ENCODE results near the gene INSYN1.
A peak's percentile ranks its signal among the peaks of the same experiment; 100 is the strongest.

The INSYN1 gene

GRCh38 chr15:73773428-73773827 is 20.3 kb upstream of the INSYN1 start:
- no peak for DNase-seq

- no peak for DNase-seq
Measured at GRCh38 chr15:73771385-73772045, 18.4 kb upstream of the INSYN1 start.

GRCh38 chr15:73770050-73770449 is 16.9 kb upstream of the INSYN1 start:
- DNase-seq, result no peak

- no peak for DNase-seq
Measured at GRCh38 chr15:73767806-73768501, 14.8 kb upstream of the INSYN1 start.

GRCh38 chr15:73766598-73766997 is 13.4 kb upstream of the INSYN1 start:
- no peak for DNase-seq

- DNase-seq, result no peak
Measured at GRCh38 chr15:73765778-73766177, 12.6 kb upstream of the INSYN1 start.

- no peak for DNase-seq
Measured at GRCh38 chr15:73763931-73764330, 10.8 kb upstream of the INSYN1 start.

GRCh38 chr15:73760330-73761329 is 7.5 kb upstream of the INSYN1 start:
- peak; percentile 57 for DNase-seq

- no peak for DNase-seq
Measured at GRCh38 chr15:73758461-73758860, 5.3 kb upstream of the INSYN1 start.

- DNase-seq, result no peak
Measured at GRCh38 chr15:73757571-73757970, 4.4 kb upstream of the INSYN1 start.

- DNase-seq, result no peak
Measured at GRCh38 chr15:73756947-73757513, 3.9 kb upstream of the INSYN1 start.

GRCh38 chr15:73756390-73756789 is 3.2 kb upstream of the INSYN1 start:
- no peak for DNase-seq

- DNase-seq, result no peak
Measured at GRCh38 chr15:73755946-73756345, 2.8 kb upstream of the INSYN1 start.

- no peak for DNase-seq
Measured at GRCh38 chr15:73755481-73755880, 2.3 kb upstream of the INSYN1 start.

- DNase-seq, result no peak
Measured at GRCh38 chr15:73754461-73754860, 1.3 kb upstream of the INSYN1 start.

- DNase-seq, result peak; percentile 43
Measured at GRCh38 chr15:73752806-73753193, 351 bp downstream of the INSYN1 start.

GRCh38 chr15:73751899-73752805 is 999 bp downstream of the INSYN1 start:
- peak; percentile 35 for DNase-seq

GRCh38 chr15:73751511-73751898 is 1.6 kb downstream of the INSYN1 start:
- no peak for DNase-seq

- DNase-seq, result no peak
Measured at GRCh38 chr15:73750951-73751350, 2.2 kb downstream of the INSYN1 start.

GRCh38 chr15:73750438-73750837 is 2.7 kb downstream of the INSYN1 start:
- DNase-seq, result peak; percentile 74

- DNase-seq, result no peak
Measured at GRCh38 chr15:73749971-73750370, 3.2 kb downstream of the INSYN1 start.

GRCh38 chr15:73749533-73749932 is 3.6 kb downstream of the INSYN1 start:
- DNase-seq, result no peak

All from NCI-H82 (cell line).